ENCODE measurements around the gene GEMIN7. TPM values are rescaled to one million over a fixed set of nuclear protein-coding genes. Genes with fewer than 3 reads are reported as not detected.
A peak's percentile ranks its signal among the peaks of the same experiment; 100 is the strongest.

The GEMIN7 gene
- total RNA-seq, 1 experiment from 2014 or later: 46.0 TPM

- Mint-ChIP-seq H3K36me3 (ENCODE audit: insufficient read depth in 1 of 3, low read depth in 3 of 3) (peaks cover 0 to 4% (median 0%) of the 10 kb centered on the region in 3 experiments; a peak in 2 of 7 replicates), H3K9me3 (no peaks in the 10 kb centered on the region), H3K27ac (no peak overlapping the region), H3K4me3 (no peak overlapping the region), H3K4me1 (peaks cover 8 to 34% of the 10 kb centered on the region in 2 experiments), H3K27me3 (ENCODE audit: low read depth) (no peaks in the 10 kb centered on the region)
- no peak overlapping the region for H3K27ac ChIP-seq (ENCODE audit: insufficient read length, low read depth, low read length)
- H2BK120ac ChIP-seq (ENCODE audit: low read depth, low read length, poor library complexity, severe bottlenecking): no peak overlapping the region
- H2BK12ac ChIP-seq (ENCODE audit: insufficient read length, low read depth, low read length): no peak overlapping the region
- no peaks in the 10 kb centered on the region; the same call in 1 of the 2 replicates for H3K4me1 ChIP-seq (ENCODE audit: insufficient read depth, low read length)
- H4K8ac ChIP-seq (replicated peaks; ENCODE audit: insufficient read length, low read depth, low read length): no peak overlapping the region
- no peak overlapping the region for H4K91ac ChIP-seq (ENCODE audit: insufficient read length, low read depth, low read length)
- WGBS (ENCODE audit: extremely low coverage, insufficient read length, low lambda C conversion rate): no CpG with 5 or more reads among the region's 11 CpGs
- peak; percentile 43 for TF ChIP-seq CTCF (conservative IDR thresholded peaks at IDR 0.05)
- H4K20me1 ChIP-seq (ENCODE audit: control insufficient read depth, insufficient read depth, insufficient read length): peaks cover 6% of the 10 kb centered on the region
- no peak overlapping the region for H2AK5ac ChIP-seq (ENCODE audit: insufficient read length, low read length)
- H3K4me2 ChIP-seq (ENCODE audit: insufficient read depth, insufficient read length, low read length): no peak overlapping the region
- no peak for DNase-seq
- no peak overlapping the region for H3K56ac ChIP-seq (ENCODE audit: insufficient read length, low read depth, low read length)
- H3K9ac ChIP-seq (ENCODE audit: extremely low read depth, insufficient read length, low read length): no peak overlapping the region
- H3K79me2 ChIP-seq (ENCODE audit: insufficient read depth, low read length): peaks cover 15% of the 10 kb centered on the region; the same call in 1 of the 2 replicates
- no peaks in the 10 kb centered on the region for H3K79me1 ChIP-seq (ENCODE audit: insufficient read depth, low read depth, low read length, poor library complexity, severe bottlenecking)
- no peaks in the 10 kb centered on the region for H3K27me3 ChIP-seq (ENCODE audit: insufficient read depth, low read length)
- H2BK15ac ChIP-seq (ENCODE audit: low read depth, low read length): no peak overlapping the region
- H3K4ac ChIP-seq (ENCODE audit: low read depth, low read length): no peak overlapping the region
- H2BK20ac ChIP-seq (ENCODE audit: low read depth, low read length, poor library complexity, severe bottlenecking): no peak overlapping the region
- H3T11ph ChIP-seq (ENCODE audit: low read length): no peak overlapping the region
- H3K9me3 ChIP-seq (ENCODE audit: control insufficient read depth, low read depth, low read length): no peaks in the 10 kb centered on the region
- no peaks in the 10 kb centered on the region for H3K23me2 ChIP-seq (ENCODE audit: insufficient read length, low read depth, low read length, poor library complexity, severe bottlenecking)
- no peak overlapping the region for H3K14ac ChIP-seq (ENCODE audit: insufficient read depth, low read length)
- no peak overlapping the region for H3K18ac ChIP-seq (ENCODE audit: insufficient read length, low read depth, low read length)
- no peak overlapping the region for H4K5ac ChIP-seq (ENCODE audit: insufficient read length, low read depth, low read length)
- H2BK5ac ChIP-seq (ENCODE audit: insufficient read length, low read length): no peak overlapping the region
- H2AFZ ChIP-seq (ENCODE audit: low read length): no peak overlapping the region
- no peak overlapping the region for H3K23ac ChIP-seq (ENCODE audit: insufficient read length, low read depth, low read length)
Observed at GRCh38 chr19:45112111-45112827, 33.2 kb downstream of the GEMIN7 start.

All from H9 (cell line).